ENCODE results near the gene HAVCR1. TPM values are rescaled to one million over a fixed set of nuclear protein-coding genes. Genes with fewer than 3 reads are reported as not detected.

Gene HAVCR1
- total and polyA plus RNA-seq, 2 experiments from 2014 or later = not detected

DNA sequence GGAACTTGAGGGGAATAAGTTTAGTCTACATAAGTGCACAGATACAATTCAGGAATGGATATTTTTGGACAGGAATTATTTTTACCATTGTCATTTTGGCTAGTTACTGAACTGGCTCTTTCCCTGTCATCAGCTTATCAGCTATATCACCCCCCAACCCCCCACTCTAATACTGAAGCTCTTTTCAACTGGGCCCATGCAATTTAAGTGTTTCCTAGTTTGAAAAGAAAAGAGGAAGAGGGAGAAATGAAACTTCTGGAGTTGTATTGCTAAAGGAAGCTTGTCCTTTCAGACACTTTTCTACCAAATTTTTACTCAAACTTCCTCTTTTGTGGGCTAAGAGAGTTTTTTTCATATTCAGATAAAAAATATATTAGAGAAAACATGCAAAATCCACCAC, 77.4 kb downstream of the HAVCR1 start:
- no peak overlapping the region for H3K4me3 ChIP-seq
- no peak overlapping the region for H3K27ac ChIP-seq
- H3K9me3 ChIP-seq (ENCODE audit: low read depth) = no peaks in the 10 kb centered on the region
- H3K36me3 ChIP-seq = no peaks in the 10 kb centered on the region
- H3K4me1 ChIP-seq (ENCODE audit: low read depth) = no peaks in the 10 kb centered on the region
- no peak for DNase-seq (ENCODE audit: low read depth in 1 of 2, low spot score in 1 of 2)
- TF ChIP-seq, protein P1, sequence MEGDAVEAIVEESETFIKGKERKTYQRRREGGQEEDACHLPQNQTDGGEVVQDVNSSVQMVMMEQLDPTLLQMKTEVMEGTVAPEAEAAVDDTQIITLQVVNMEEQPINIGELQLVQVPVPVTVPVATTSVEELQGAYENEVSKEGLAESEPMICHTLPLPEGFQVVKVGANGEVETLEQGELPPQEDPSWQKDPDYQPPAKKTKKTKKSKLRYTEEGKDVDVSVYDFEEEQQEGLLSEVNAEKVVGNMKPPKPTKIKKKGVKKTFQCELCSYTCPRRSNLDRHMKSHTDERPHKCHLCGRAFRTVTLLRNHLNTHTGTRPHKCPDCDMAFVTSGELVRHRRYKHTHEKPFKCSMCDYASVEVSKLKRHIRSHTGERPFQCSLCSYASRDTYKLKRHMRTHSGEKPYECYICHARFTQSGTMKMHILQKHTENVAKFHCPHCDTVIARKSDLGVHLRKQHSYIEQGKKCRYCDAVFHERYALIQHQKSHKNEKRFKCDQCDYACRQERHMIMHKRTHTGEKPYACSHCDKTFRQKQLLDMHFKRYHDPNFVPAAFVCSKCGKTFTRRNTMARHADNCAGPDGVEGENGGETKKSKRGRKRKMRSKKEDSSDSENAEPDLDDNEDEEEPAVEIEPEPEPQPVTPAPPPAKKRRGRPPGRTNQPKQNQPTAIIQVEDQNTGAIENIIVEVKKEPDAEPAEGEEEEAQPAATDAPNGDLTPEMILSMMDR (IDR thresholded peaks at IDR 0.05; ENCODE audit: low read depth, low read length) = no peak
- H3K27me3 ChIP-seq = no peaks in the 10 kb centered on the region

Other genes starting within 250 kb of the HAVCR1 start
- not detected in 2 replicates for gene PPP1R2B, start 208.8 kb downstream of the HAVCR1 start, total RNA-seq
- not detected in 2 replicates for gene PPP1R2B, start 208.8 kb downstream of the HAVCR1 start, polyA plus RNA-seq
- 0.18 TPM in 1 of 2 replicates, not detected in the other for gene TIMD4, start 95.9 kb downstream of the HAVCR1 start, total RNA-seq
- gene TIMD4, start 95.9 kb downstream of the HAVCR1 start, polyA plus RNA-seq = not detected in 2 replicates
- gene HAVCR2, start 49.9 kb upstream of the HAVCR1 start, total RNA-seq = 0.04 and 1.3 TPM in 2 replicates
- gene HAVCR2, start 49.9 kb upstream of the HAVCR1 start, polyA plus RNA-seq = 0.21 TPM in 1 of 2 replicates, not detected in the other
- gene MED7, start 83.7 kb upstream of the HAVCR1 start, total RNA-seq = 8.2 and 9.7 TPM in 2 replicates
- 16.2 and 17.0 TPM in 2 replicates for gene MED7, start 83.7 kb upstream of the HAVCR1 start, polyA plus RNA-seq
- not detected in 2 replicates for gene GARIN3, start 107.1 kb upstream of the HAVCR1 start, total RNA-seq
- gene GARIN3, start 107.1 kb upstream of the HAVCR1 start, polyA plus RNA-seq = not detected in 2 replicates
- gene ITK, start 121.7 kb upstream of the HAVCR1 start, total RNA-seq = 0.07 TPM in 1 of 2 replicates, not detected in the other
- not detected in 2 replicates for gene ITK, start 121.7 kb upstream of the HAVCR1 start, polyA plus RNA-seq
- 228 and 299 TPM in 2 replicates for gene CYFIP2, start 207.0 kb upstream of the HAVCR1 start, total RNA-seq
- 126 and 171 TPM in 2 replicates for gene CYFIP2, start 207.0 kb upstream of the HAVCR1 start, polyA plus RNA-seq